GM12892 (cell line): Measurements from ENCODE around the gene SYT13.

ENCODE experiments used
- POLR2AphosphoS5 ChIP-seq: IDR thresholded peaks from 2 replicates; pipeline ENCODE4 v1.6.1; 2011; ENCODE audit warnings: low read depth, low read length, control low read depth
- TAF1 ChIP-seq: IDR thresholded peaks from 2 replicates; pipeline ENCODE4 v1.6.1; 2011; ENCODE audit warnings: low read depth, mild to moderate bottlenecking, control low read depth, low read length, borderline replicate concordance

GRCh38 chr11:45304992-45305335, 18.8 kb upstream of the SYT13 start:
- no peak for TF ChIP-seq TAF1
- no peak for TF ChIP-seq POLR2AphosphoS5
